Measurements from ENCODE around the gene EMC1. TPM values are rescaled to one million over a fixed set of nuclear protein-coding genes. Genes with fewer than 3 reads are reported as not detected.

EMC1 gene
- total RNA-seq, 3 donors from 2014 or later: 22.3 to 42.3 (median 32.3) TPM

DNA sequence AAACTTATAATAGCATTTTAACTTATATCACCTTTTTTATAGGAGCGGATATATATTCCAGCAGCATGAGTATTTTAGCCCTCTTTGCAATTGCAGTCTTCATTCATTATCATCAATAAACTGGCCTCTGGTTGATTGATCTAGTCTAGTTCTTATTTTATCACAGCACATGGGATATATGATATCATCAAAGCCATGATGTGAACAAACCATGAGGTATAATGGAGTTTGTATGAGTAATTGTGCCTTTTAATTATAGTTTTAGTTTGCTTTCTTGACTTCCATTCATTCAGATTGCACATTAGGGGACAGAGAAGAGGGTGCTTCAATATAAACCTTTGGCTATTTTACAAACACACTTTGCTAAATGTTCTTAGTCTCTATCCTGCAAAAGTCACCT lies 37.7 kb downstream of the EMC1 start:
- Histone ChIP-seq H3K9me3 (no peaks in the 10 kb centered on the region), H3K4me1 (peaks cover 0 to 6% of the 10 kb centered on the region in 2 donors), H3K27ac (no peak overlapping the region), H3K27me3 (no peaks in the 10 kb centered on the region), H3K4me3 (no peak overlapping the region), H3K36me3 (no peaks in the 10 kb centered on the region)
- intact Hi-C loops (cut with DNase I; ENCODE audit: low total_unique reads): no loop called here
- DNase-seq (ENCODE audit: low spot score in 2 of 2): no peak
- TF ChIP-seq POLR2A (IDR thresholded peaks at IDR 0.05) (no peak), POLR2AphosphoS5 (IDR thresholded peaks at IDR 0.05) (no peak)
- TF ChIP-seq, protein P1, sequence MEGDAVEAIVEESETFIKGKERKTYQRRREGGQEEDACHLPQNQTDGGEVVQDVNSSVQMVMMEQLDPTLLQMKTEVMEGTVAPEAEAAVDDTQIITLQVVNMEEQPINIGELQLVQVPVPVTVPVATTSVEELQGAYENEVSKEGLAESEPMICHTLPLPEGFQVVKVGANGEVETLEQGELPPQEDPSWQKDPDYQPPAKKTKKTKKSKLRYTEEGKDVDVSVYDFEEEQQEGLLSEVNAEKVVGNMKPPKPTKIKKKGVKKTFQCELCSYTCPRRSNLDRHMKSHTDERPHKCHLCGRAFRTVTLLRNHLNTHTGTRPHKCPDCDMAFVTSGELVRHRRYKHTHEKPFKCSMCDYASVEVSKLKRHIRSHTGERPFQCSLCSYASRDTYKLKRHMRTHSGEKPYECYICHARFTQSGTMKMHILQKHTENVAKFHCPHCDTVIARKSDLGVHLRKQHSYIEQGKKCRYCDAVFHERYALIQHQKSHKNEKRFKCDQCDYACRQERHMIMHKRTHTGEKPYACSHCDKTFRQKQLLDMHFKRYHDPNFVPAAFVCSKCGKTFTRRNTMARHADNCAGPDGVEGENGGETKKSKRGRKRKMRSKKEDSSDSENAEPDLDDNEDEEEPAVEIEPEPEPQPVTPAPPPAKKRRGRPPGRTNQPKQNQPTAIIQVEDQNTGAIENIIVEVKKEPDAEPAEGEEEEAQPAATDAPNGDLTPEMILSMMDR (IDR thresholded peaks at IDR 0.05): no peak

DNA sequence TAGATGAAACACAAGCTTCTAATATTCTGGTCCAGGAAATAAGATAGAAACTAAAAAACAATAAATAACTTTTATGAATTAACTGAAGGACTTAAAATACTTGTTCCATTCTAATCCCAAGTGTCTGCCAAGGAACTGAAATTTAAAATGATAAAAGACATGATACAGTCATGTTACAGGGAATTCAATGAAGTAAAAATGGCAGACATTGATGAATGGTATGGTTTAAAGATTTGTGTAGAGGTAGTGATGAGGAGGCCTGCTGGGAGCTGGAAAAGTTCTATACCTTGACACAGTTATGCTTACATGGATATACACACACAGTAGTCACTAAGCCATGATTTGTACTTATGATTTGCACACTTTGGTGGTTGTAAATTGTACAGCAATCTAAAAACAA lies 39.2 kb downstream of the EMC1 start:
- Histone ChIP-seq H3K4me1 (peaks cover 0 to 6% of the 10 kb centered on the region in 2 donors), H3K27ac (no peak overlapping the region), H3K27me3 (no peaks in the 10 kb centered on the region), H3K36me3 (no peaks in the 10 kb centered on the region), H3K4me3 (no peak overlapping the region), H3K9me3 (no peaks in the 10 kb centered on the region)
- DNase-seq (ENCODE audit: low spot score in 2 of 2): no peak
- TF ChIP-seq POLR2A (IDR thresholded peaks at IDR 0.05) (no peak), POLR2AphosphoS5 (IDR thresholded peaks at IDR 0.05) (no peak)
- TF ChIP-seq, protein P1 (IDR thresholded peaks at IDR 0.05): no peak
- intact Hi-C loops (cut with DNase I; ENCODE audit: low total_unique reads): loop anchor here (1.0 kb wide), 1 partner anchor 18 kb away; no protein-coding TSS in a partner anchor

DNA sequence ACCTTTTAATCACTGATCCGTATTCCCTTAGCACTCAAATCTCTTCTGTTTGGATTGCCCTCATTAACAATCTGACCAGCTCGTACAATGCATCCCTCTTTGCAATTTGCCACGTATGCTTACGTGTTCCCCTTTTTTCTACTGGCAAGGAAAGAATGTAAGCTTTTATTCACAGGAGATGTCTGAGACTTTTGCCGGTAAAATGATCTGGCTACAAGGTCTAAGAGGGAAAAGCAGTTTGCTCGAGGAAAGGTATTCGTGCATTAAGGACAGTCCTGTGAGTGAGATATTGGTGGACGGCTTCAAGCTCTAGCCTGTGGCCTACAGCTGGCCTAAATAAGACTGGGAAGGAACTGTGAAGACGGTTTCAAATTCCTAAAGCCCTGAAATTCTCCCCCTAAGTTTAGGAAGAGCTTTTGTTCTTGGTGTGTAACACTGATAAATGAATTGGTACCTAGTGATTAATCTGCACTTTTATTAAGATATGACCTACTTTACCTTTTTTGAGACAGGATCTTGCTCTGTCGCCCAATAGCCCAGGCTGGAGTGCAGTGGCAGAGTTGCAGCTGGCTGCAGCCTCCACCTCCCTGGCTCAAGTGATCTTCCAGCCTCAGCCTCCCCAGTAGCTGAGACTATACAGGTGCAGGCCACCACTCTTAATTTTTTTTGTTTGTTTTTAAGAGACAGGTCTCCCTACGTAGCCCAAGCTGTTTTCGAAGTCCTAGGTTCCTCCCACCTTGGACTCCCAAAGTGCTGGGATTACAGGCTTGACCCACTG lies 40.4 kb downstream of the EMC1 start:
- TF ChIP-seq, protein P1 (IDR thresholded peaks at IDR 0.05): no peak
- no peak for TF ChIP-seq POLR2A (IDR thresholded peaks at IDR 0.05)
- no peak for TF ChIP-seq POLR2AphosphoS5 (IDR thresholded peaks at IDR 0.05)
- H3K4me1 ChIP-seq: peaks cover 0 to 6% of the 10 kb centered on the region in 2 donors
- no peaks in the 10 kb centered on the region for H3K9me3 ChIP-seq
- intact Hi-C loops (cut with DNase I; ENCODE audit: low total_unique reads): no loop called here
- H3K36me3 ChIP-seq: no peaks in the 10 kb centered on the region
- no peaks in the 10 kb centered on the region for H3K27me3 ChIP-seq
- peak overlapping the region; percentile 92 to 99 for H3K27ac ChIP-seq
- H3K4me3 ChIP-seq: peak overlapping the region; percentile 76 to 99 (median 82)
- no peak for DNase-seq (ENCODE audit: low spot score in 2 of 2)

DNA sequence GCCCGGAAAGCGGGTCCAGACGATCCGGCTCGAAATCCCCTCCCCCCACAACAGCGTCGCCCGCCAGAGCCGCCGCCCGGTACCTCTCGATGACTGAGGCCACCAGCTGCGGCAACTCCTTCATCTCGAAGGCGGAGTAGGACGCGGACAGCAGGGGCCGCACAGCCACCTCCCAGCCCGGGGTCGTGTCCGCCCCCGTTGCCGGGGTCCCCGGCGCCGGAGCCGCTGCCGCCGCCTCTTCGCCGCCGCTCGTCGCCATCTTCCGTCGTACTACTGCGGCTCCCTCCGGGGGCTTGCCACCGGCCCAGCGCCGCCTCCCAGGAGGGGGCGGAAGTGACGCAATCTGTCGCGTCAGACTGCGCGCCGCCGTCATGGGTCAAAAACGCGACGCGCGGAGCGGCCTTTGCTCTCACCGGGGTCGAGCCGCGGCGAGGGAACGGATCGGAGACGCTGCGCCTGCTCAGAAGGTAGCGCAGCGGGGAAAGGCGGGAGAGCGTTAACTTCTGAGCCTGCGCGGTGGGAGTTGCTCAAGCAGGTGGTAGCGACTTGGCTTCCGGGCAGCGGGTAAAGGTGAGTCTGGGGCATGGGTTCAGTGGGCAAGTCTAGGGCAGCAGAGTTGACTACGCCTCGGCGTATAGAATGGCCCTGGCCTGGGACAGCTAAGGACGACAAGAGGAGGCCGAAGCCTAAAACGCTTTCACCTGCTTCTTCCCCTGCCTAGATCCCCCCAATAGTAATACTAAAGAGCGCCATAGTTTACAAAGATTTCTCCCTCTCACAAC lies 41.1 kb downstream of the EMC1 start, which contains the start of gene UBR4:
Gene UBR4, minus strand, starts transcription at position 277 of the 782 bp plus-strand sequence. Its CDS starts 18 bp downstream, at position 259.
- intact Hi-C loops (cut with DNase I; ENCODE audit: low total_unique reads): no loop called here
- peak; percentile 89 to 92 for DNase-seq (ENCODE audit: low spot score in 2 of 2)
- TF ChIP-seq POLR2AphosphoS5 (IDR thresholded peaks at IDR 0.05) (peak; percentile 95 to 99 (median 98)), POLR2A (IDR thresholded peaks at IDR 0.05) (peak; percentile 75)
- TF ChIP-seq, protein P1 (IDR thresholded peaks at IDR 0.05): peak in 1 of 3 donors; percentile 8
- Histone ChIP-seq H3K4me3 (peak within 1 kb of the TSS; percentile 76 to 99 (median 82)), H3K36me3 (no peaks in the 10 kb centered on the region), H3K4me1 (peaks cover 0 to 6% of the 10 kb centered on the region in 2 donors), H3K27me3 (no peaks in the 10 kb centered on the region), H3K27ac (peak within 1 kb of the TSS; percentile 92 to 99), H3K9me3 (no peaks in the 10 kb centered on the region)

Measured in breast epithelium (tissue), 4 donors.